GM20000 (cell line): ENCODE measurements around the gene OR6M1.

Source experiments
- DNase-seq: peaks from one replicate; pipeline ENCODE4 v3.0.0; 2012; ENCODE audit warnings: low spot score
- TF ChIP-seq, protein P1 (sequence below): IDR thresholded peaks from 2 replicates; pipeline ENCODE4 v1.5.1; 2012; ENCODE audit warnings: mild to moderate bottlenecking, control low read depth; ENCODE audit errors: extremely low read depth, missing control alignments

The OR6M1 gene

DNA sequence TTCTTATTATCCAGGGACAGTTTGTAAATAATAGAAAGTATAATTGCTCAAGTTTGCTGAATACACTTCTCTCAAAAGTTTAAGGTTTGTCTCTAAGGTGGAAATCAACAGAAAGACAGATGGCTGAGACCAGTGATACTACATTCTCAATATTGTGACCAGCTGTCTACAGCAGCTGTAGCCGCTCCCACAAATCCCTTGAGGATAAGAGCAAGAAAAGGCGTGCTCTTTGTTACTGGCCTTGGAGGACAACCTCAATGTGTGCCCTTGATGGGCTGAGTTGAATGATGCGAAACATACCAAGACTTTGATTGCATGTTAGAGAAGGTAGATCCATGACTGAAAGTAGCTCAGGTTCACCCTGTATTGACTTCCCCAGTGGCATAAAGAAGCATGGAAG, 6.1 kb downstream of the OR6M1 start:
- DNase-seq: no peak
- TF ChIP-seq, protein P1, sequence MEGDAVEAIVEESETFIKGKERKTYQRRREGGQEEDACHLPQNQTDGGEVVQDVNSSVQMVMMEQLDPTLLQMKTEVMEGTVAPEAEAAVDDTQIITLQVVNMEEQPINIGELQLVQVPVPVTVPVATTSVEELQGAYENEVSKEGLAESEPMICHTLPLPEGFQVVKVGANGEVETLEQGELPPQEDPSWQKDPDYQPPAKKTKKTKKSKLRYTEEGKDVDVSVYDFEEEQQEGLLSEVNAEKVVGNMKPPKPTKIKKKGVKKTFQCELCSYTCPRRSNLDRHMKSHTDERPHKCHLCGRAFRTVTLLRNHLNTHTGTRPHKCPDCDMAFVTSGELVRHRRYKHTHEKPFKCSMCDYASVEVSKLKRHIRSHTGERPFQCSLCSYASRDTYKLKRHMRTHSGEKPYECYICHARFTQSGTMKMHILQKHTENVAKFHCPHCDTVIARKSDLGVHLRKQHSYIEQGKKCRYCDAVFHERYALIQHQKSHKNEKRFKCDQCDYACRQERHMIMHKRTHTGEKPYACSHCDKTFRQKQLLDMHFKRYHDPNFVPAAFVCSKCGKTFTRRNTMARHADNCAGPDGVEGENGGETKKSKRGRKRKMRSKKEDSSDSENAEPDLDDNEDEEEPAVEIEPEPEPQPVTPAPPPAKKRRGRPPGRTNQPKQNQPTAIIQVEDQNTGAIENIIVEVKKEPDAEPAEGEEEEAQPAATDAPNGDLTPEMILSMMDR: no peak

DNA sequence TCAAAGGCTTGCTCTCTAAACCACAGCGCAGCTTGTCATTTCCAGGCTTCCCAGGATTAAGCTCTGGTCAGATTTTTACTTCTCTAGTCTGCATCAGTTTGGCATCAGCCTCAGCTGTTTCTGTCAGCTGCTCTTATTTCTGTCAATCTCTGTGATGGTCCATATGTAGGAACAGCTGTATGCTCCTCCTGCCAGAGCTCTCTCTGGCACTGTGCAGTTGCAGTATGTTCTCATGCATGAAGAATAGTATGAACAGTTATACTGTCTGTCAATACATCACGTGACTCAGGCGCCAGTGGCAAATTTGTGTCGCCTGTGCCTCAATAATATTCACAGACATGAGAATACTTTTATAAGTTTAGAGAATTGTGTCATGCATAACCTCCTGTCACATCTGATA, 6.7 kb downstream of the OR6M1 start:
- TF ChIP-seq, protein P1: no peak
- DNase-seq: no peak

DNA sequence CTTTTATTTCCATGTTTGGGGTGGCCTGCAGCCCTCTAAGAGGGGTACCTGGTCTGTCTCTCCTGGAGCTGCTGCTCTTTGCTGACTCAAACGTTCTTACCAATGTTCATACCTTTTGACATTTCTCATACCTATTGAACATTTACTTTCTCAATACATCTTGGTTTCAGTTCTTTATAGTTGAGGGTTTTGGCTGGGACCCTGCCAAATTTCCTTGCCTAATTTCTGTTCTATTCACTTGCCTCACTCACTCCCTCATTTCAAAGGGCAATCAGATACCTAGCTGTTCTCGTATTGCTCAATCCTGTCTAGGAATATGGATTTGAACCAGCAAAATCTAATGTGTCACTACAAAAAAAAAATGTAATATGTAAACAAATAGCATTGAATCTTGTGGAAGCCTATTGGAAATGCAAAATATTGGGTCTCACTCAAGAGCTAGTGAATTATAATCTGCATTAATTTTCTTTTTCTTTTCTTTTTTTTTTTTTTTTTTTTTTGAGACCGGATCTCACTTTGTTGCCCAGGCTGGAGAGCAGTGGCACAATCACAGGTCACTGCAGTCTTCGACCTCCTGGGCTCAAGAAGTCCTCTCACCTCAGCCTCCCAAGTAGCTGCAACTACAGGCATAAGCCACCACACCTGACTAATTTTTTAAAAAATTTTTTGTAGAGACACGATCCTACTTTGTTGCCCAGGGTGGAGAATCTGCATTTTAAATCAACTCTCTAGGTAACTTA, 7.5 kb downstream of the OR6M1 start:
- no peak for DNase-seq
- TF ChIP-seq, protein P1: no peak

DNA sequence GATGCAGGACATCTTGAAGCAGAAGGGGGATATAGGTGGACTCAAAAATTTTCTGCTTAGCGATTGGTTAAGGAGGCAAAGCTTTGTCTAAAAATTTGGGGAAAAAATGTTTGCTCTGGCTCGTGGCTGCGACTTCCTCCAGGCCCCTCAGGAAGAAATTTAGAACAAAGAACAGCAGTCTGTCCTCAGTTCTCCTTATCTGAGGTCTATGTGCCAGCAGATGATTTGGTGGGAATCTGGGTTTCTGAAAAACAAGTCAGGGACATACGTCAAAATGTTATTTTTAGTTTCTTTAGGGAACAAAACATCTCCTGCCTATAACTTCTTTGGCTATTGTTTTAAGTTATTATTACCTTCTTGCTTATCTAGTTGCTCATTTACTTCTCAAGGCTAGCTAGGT, 8.1 kb downstream of the OR6M1 start:
- TF ChIP-seq, protein P1: no peak
- DNase-seq: no peak

DNA sequence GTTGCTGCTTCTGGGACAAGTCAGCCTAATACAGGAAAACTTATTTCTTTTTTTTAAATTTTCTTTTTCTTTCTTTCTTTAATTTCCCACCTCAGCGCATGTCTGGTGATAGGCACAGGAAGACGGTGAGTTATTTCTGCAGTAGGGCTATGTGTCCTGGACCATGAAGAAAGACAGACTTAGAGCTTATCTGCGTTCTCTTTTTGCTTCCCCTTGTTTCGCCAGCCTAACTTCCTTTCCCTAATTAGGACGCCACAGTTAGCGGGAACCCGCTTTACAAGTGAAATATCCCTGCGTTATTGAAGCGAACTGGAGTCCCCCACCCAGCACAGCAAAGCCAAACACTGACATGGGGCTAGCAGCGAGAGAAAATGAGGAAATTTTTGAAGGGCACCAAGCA, 8.6 kb downstream of the OR6M1 start:
- no peak for DNase-seq
- TF ChIP-seq, protein P1: no peak

DNA sequence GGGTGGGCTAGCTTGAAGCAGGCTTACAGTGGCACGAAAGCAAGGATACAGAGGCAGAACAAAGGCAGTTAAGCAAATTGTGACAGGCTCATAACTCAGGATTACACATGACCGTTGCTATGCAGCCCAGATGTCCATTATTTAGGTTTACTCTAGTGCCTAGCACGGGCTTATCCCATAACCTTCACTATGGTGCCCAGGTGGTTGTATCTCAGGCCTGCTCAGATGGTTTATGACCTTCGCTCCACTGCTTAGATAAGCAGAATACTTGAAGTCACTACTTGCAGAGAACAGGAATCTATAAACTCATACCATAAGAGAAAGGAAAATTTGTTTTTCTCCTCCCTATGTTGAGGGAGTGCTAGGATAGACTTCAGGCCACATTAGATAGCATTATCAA, 9.0 kb downstream of the OR6M1 start:
- no peak for DNase-seq
- TF ChIP-seq, protein P1: no peak

DNA sequence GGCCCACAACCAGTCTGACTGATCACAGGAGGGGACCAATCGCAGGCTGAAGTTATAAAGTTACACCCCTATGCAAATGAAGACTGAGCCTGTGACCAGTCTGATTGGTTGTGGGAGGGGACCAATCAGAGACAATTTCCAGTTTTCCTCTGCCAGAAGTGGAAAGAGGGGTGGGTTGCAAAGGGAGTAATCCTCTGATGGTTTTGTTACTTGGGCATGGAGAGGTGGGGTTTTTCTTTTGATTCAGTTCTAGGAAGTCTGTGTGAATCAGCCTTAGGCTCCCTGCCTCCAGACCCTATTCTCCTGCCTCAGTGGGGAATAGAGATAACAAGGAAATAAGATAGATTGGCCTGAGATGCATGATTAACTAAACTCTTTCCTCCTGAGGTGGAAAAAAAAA, 9.9 kb downstream of the OR6M1 start:
- DNase-seq: no peak
- TF ChIP-seq, protein P1: no peak
